ENCODE data around the gene CPED1.
"Not testable (repeated sequence)": the region's sequence is repeated elsewhere in the genome, so short reads cannot be mapped to it uniquely, and the experiment has no call there.

CPED1 gene

GRCh38 chr7:121313793-121314676 lies 325.5 kb downstream of the CPED1 start:
- no peak overlapping the region for H3K27ac ChIP-seq
- no peak for TF ChIP-seq ZFX (IDR thresholded peaks at IDR 0.05)
- TF ChIP-seq CTCF (conservative IDR thresholded peaks at IDR 0.05) = no peak

- H3K27ac ChIP-seq = not testable (repeated sequence)
Measured at GRCh38 chr7:121315170-121315569, 326.7 kb downstream of the CPED1 start.

- TF ChIP-seq ZFX (IDR thresholded peaks at IDR 0.05) (no peak), CTCF (conservative IDR thresholded peaks at IDR 0.05) (no peak)
- no peak overlapping the region for H3K27ac ChIP-seq
Measured at GRCh38 chr7:121322460-121322859, 333.9 kb downstream of the CPED1 start.

- TF ChIP-seq ZFX (IDR thresholded peaks at IDR 0.05) (no peak), CTCF (conservative IDR thresholded peaks at IDR 0.05) (no peak)
- H3K27ac ChIP-seq = no peak overlapping the region
Measured at GRCh38 chr7:121323515-121324302, 335.2 kb downstream of the CPED1 start.

GRCh38 chr7:121327671-121328070 lies 339.2 kb downstream of the CPED1 start:
- no peak overlapping the region for H3K27ac ChIP-seq
- TF ChIP-seq ZFX (IDR thresholded peaks at IDR 0.05) (no peak), CTCF (conservative IDR thresholded peaks at IDR 0.05) (no peak)

- no peak within 1 kb of the TSS for H3K27ac ChIP-seq
- TF ChIP-seq ZFX (IDR thresholded peaks at IDR 0.05) = no peak
- no peak for TF ChIP-seq CTCF (conservative IDR thresholded peaks at IDR 0.05)
Measured at GRCh38 chr7:121328508-121329190, 340.1 kb downstream of the CPED1 start, which contains the start of gene WNT16. Gene WNT16, plus strand, starts transcription at chr7:121329000. Its CDS starts 293 bp downstream, at chr7:121329293.

GRCh38 chr7:121329191-121330052 lies 340.9 kb downstream of the CPED1 start:
- no peak overlapping the region for H3K27ac ChIP-seq
- TF ChIP-seq CTCF (conservative IDR thresholded peaks at IDR 0.05) (no peak), ZFX (IDR thresholded peaks at IDR 0.05) (no peak)

All from C4-2B (cell line).